Measurements from ENCODE around the gene CDCA3. TPM values are rescaled to one million over a fixed set of nuclear protein-coding genes. Genes with fewer than 3 reads are reported as not detected.

The CDCA3 gene
- total and polyA plus RNA-seq, 2 donors (not counting 1 experiment from before 2014, with no cell fraction given), result 1.6 to 2.3 TPM

DNA sequence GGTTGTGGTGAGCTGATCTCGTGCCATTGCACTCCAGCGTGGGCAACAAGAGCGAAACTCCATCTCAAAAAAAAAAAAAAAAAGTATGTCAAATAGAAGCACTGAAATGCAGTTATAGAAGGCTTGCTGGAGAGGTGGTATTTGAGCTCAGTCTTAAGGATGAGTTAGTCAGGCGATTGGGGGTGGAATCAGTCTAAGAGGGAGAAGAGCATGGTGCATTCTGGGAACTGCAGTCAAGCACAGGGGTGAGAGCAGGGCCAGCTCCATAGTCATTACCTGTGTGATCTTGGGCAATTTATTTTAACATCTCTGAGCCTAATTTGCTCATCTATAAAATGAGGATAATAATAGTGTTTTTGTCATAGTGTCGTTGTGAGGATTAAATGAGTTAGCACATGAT, 16.2 kb downstream of the CDCA3 start:
- intact Hi-C loops (cut with micrococcal nuclease), result loop anchor here (1.0 kb wide), 2 partner anchors 16 to 82 kb away; partner anchors contain the start of genes CDCA3 and MLF2
- H3K36me3 ChIP-seq (replicated peaks in 1 of 2; ENCODE audit: control extremely low read depth in 1 of 2, control insufficient read depth in 1 of 2, extremely low read depth in 1 of 2, insufficient read depth in 2 of 2, low read length in 1 of 2), result no peaks in the 10 kb centered on the region
- CTCF ChIA-PET, result interaction anchor here (0.6 to 3.8 kb wide), 16 partner anchors 9 to 402 kb away, joined by 3 to 31 read pairs (median 4); partner anchors contain the start of genes CDCA3, MLF2, SPSB2 and TPI1
- POLR2A ChIA-PET, result no interaction called here
- DNase-seq (no peak), ATAC-seq (ENCODE audit: low read depth) (no peak)
- no peaks in the 10 kb centered on the region for H3K79me2 ChIP-seq (ENCODE audit: control insufficient read depth, insufficient read depth, low read length)
- H3K27me3 Mint-ChIP-seq, result peaks cover 29% of the 10 kb centered on the region
- TF ChIP-seq, protein P1, sequence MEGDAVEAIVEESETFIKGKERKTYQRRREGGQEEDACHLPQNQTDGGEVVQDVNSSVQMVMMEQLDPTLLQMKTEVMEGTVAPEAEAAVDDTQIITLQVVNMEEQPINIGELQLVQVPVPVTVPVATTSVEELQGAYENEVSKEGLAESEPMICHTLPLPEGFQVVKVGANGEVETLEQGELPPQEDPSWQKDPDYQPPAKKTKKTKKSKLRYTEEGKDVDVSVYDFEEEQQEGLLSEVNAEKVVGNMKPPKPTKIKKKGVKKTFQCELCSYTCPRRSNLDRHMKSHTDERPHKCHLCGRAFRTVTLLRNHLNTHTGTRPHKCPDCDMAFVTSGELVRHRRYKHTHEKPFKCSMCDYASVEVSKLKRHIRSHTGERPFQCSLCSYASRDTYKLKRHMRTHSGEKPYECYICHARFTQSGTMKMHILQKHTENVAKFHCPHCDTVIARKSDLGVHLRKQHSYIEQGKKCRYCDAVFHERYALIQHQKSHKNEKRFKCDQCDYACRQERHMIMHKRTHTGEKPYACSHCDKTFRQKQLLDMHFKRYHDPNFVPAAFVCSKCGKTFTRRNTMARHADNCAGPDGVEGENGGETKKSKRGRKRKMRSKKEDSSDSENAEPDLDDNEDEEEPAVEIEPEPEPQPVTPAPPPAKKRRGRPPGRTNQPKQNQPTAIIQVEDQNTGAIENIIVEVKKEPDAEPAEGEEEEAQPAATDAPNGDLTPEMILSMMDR (IDR thresholded peaks at IDR 0.05), result no peak
- TF ChIP-seq EZH2 (IDR thresholded peaks at IDR 0.05; ENCODE audit: borderline replicate concordance, insufficient read depth, low read depth, low read length, poor library complexity, severe bottlenecking), result no peak
- H3K27ac Mint-ChIP-seq, result no peak overlapping the region
- WGBS (ENCODE audit: insufficient coverage), result 63% methylated on average over 1 of the region's 5 CpGs
- H3K4me2 ChIP-seq (replicated peaks; ENCODE audit: low read depth, low read length, poor library complexity, severe bottlenecking), result no peak overlapping the region
- peaks cover 0 to 3% (median 0%) of the 10 kb centered on the region in 3 donors for H3K9me3 ChIP-seq (ENCODE audit: control extremely low read depth in 1 of 3, control insufficient read depth in 2 of 3, insufficient read depth in 1 of 3, low read length in 2 of 3)
- H3K4me1 ChIP-seq (ENCODE audit: control insufficient read depth in 2 of 2, insufficient read depth in 2 of 2, low read length in 2 of 2), result peaks cover 0 to 17% of the 10 kb centered on the region in 2 donors
- H3K4me1 Mint-ChIP-seq, result peaks cover 12% of the 10 kb centered on the region
- no peak overlapping the region for H2AFZ ChIP-seq (ENCODE audit: insufficient read depth, low read depth, low read length, poor library complexity, severe bottlenecking)
- no peaks in the 10 kb centered on the region for H4K20me1 ChIP-seq (ENCODE audit: control insufficient read depth, insufficient read depth, low read length, poor library complexity, severe bottlenecking)
- peaks cover 0 to 24% (median 4%) of the 10 kb centered on the region in 4 experiments for H3K27me3 ChIP-seq (replicated peaks in 1 of 4; ENCODE audit: control extremely low read depth in 1 of 4, control insufficient read depth in 3 of 4, insufficient read depth in 4 of 4, low read length in 3 of 4)
- H3K9me3 Mint-ChIP-seq (ENCODE audit: insufficient read depth), result no peaks in the 10 kb centered on the region
- no peak overlapping the region for H3K9ac ChIP-seq (ENCODE audit: low read length)
- H3K4me3 Mint-ChIP-seq, result no peak overlapping the region
- H3K4me3 ChIP-seq (ENCODE audit: control extremely low read depth in 1 of 5, extremely low read depth in 1 of 5, insufficient read depth in 1 of 5, low read depth in 2 of 5, low read length in 4 of 5), result no peak overlapping the region
- H3K27ac ChIP-seq (ENCODE audit: low read length in 2 of 2), result no peak overlapping the region

DNA sequence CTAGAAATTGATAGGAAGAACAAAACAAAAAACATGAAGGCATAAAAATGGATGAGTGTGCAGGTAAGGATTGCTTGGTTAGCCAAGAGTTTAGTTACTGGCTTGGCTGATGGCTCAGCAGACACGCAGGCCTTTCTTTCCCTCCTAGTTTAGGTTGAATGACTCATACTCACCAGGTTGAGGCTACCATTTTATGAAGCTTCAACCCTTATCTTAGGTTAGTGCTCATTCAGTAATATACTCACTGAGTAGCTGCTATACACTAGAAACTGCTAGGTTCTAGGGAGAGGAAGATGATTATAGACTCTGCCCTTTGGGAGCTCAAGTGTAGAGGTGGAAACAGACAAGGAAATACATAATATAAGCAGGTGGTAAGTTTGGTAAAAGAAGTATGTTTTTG, 16.8 kb downstream of the CDCA3 start:
- Histone ChIP-seq H3K4me3 (ENCODE audit: control extremely low read depth in 1 of 5, extremely low read depth in 1 of 5, insufficient read depth in 1 of 5, low read depth in 2 of 5, low read length in 4 of 5) (no peak overlapping the region), H3K9me3 (ENCODE audit: control extremely low read depth in 1 of 3, control insufficient read depth in 2 of 3, insufficient read depth in 1 of 3, low read length in 2 of 3) (peaks cover 0 to 3% (median 0%) of the 10 kb centered on the region in 3 donors), H3K27ac (ENCODE audit: low read length in 2 of 2) (no peak overlapping the region), H3K4me1 (ENCODE audit: control insufficient read depth in 2 of 2, insufficient read depth in 2 of 2, low read length in 2 of 2) (peaks cover 4 to 17% of the 10 kb centered on the region in 2 donors), H3K9ac (ENCODE audit: low read length) (no peak overlapping the region), H4K20me1 (ENCODE audit: control insufficient read depth, insufficient read depth, low read length, poor library complexity, severe bottlenecking) (peaks cover 5% of the 10 kb centered on the region), H3K27me3 (replicated peaks in 1 of 4; ENCODE audit: control extremely low read depth in 1 of 4, control insufficient read depth in 3 of 4, insufficient read depth in 4 of 4, low read length in 3 of 4) (peaks cover 0 to 30% (median 7%) of the 10 kb centered on the region in 4 experiments), H3K36me3 (replicated peaks in 1 of 2; ENCODE audit: control extremely low read depth in 1 of 2, control insufficient read depth in 1 of 2, extremely low read depth in 1 of 2, insufficient read depth in 2 of 2, low read length in 1 of 2) (no peaks in the 10 kb centered on the region), H3K4me2 (replicated peaks; ENCODE audit: low read depth, low read length, poor library complexity, severe bottlenecking) (no peak overlapping the region), H3K79me2 (ENCODE audit: control insufficient read depth, insufficient read depth, low read length) (no peaks in the 10 kb centered on the region), H2AFZ (ENCODE audit: insufficient read depth, low read depth, low read length, poor library complexity, severe bottlenecking) (no peak overlapping the region)
- intact Hi-C loops (cut with micrococcal nuclease), result no loop called here
- no peak overlapping the region for H3K27ac Mint-ChIP-seq
- DNase-seq (no peak), ATAC-seq (ENCODE audit: low read depth) (no peak)
- TF ChIP-seq, protein P1 (IDR thresholded peaks at IDR 0.05), result no peak
- TF ChIP-seq EZH2 (IDR thresholded peaks at IDR 0.05; ENCODE audit: borderline replicate concordance, insufficient read depth, low read depth, low read length, poor library complexity, severe bottlenecking), result no peak
- no peak overlapping the region for H3K4me3 Mint-ChIP-seq
- H3K4me1 Mint-ChIP-seq, result peaks cover 11% of the 10 kb centered on the region
- H3K27me3 Mint-ChIP-seq, result peaks cover 35% of the 10 kb centered on the region
- CTCF ChIA-PET, result interaction anchor here (0.7 to 3.8 kb wide), 14 partner anchors 9 to 403 kb away, joined by 3 to 31 read pairs (median 5); partner anchors contain the start of genes CDCA3, MLF2, SPSB2 and TPI1
- WGBS (ENCODE audit: insufficient coverage), result no CpG with 5 or more reads among the region's 1 CpG
- POLR2A ChIA-PET, result no interaction called here
- no peaks in the 10 kb centered on the region for H3K9me3 Mint-ChIP-seq (ENCODE audit: insufficient read depth)

Data from B cell (primary cell).